SKM-1 treated with dmso at 0.1 percent for 144 hours (cell line): ENCODE measurements around the gene SOCS6.

ENCODE experiments used
- DNase-seq: peaks from one replicate; lab custom pipeline; 2025; ENCODE audit not compliant: unreplicated experiment; lab: John Stamatoyannopoulos, UW

The SOCS6 gene

GRCh38 chr18:70288171-70288850 lies 534 bp upstream of the SOCS6 start:
- DNase-seq: no peak

GRCh38 chr18:70289351-70290312 lies 787 bp downstream of the SOCS6 start:
- no peak for DNase-seq

- DNase-seq: no peak
These were observed 1.8 kb downstream of the SOCS6 start for GRCh38 chr18:70290482-70291294.

GRCh38 chr18:70291295-70291574 lies 2.4 kb downstream of the SOCS6 start:
- DNase-seq: no peak

GRCh38 chr18:70292628-70293027 lies 3.8 kb downstream of the SOCS6 start:
- no peak for DNase-seq

GRCh38 chr18:70293166-70293565 lies 4.3 kb downstream of the SOCS6 start:
- no peak for DNase-seq

- DNase-seq: no peak
These were observed 5.8 kb downstream of the SOCS6 start for GRCh38 chr18:70294471-70295191.

GRCh38 chr18:70295192-70296188 lies 6.6 kb downstream of the SOCS6 start:
- no peak for DNase-seq

GRCh38 chr18:70296289-70296688 lies 7.4 kb downstream of the SOCS6 start:
- DNase-seq: no peak

- no peak for DNase-seq
These were observed 7.9 kb downstream of the SOCS6 start for GRCh38 chr18:70296781-70297180.

GRCh38 chr18:70299393-70299792 lies 10.5 kb downstream of the SOCS6 start:
- no peak for DNase-seq

- DNase-seq: no peak
These were observed 12.8 kb downstream of the SOCS6 start for GRCh38 chr18:70301667-70302066.

GRCh38 chr18:70308555-70309294 lies 19.9 kb downstream of the SOCS6 start:
- no peak for DNase-seq

GRCh38 chr18:70310560-70311320 lies 21.9 kb downstream of the SOCS6 start:
- DNase-seq: no peak

GRCh38 chr18:70311726-70312125 lies 22.9 kb downstream of the SOCS6 start:
- DNase-seq: no peak

GRCh38 chr18:70313640-70314039 lies 24.8 kb downstream of the SOCS6 start:
- no peak for DNase-seq

GRCh38 chr18:70314151-70314782 lies 25.4 kb downstream of the SOCS6 start:
- no peak for DNase-seq

- DNase-seq: no peak
These were observed 30.3 kb downstream of the SOCS6 start for GRCh38 chr18:70319187-70319586.
